Nephron (organoid): Measurements from ENCODE around the gene FUZ.

ENCODE experiments used
- H3K27ac Mint-ChIP-seq, 3 experiments: 2 replicates each; pipeline ENCODE4 v1.8.0; 2020; ENCODE audit warnings: mixed read lengths in 3 of 3, mild to moderate bottlenecking in 2 of 3, moderate library complexity in 1 of 3
- H3K27me3 Mint-ChIP-seq: 2 replicates; pipeline ENCODE4 v1.8.0; 2021; ENCODE audit warnings: low read depth, mild to moderate bottlenecking, moderate library complexity, mixed read lengths
- H3K36me3 Mint-ChIP-seq: 2 replicates; pipeline ENCODE4 v1.8.0; 2020; ENCODE audit warnings: low read depth, mixed read lengths
- H3K4me1 Mint-ChIP-seq: 2 replicates; pipeline ENCODE4 v1.8.0; 2020; ENCODE audit warnings: mixed read lengths
- H3K4me3 Mint-ChIP-seq, 3 experiments: 2 replicates each; pipeline ENCODE4 v1.8.0; 2020; ENCODE audit warnings: mild to moderate bottlenecking in 3 of 3, mixed read lengths in 3 of 3, moderate library complexity in 2 of 3
- H3K9me3 Mint-ChIP-seq: 2 replicates; pipeline ENCODE4 v1.8.0; 2020; ENCODE audit warnings: mixed read lengths
- TF ChIP-seq, protein P1 (sequence below), 3 experiments: fragments of 200-600 bp; sonication (generic); IDR thresholded peaks; one replicate each; pipeline ENCODE4 v1.5.0; 2021; ENCODE audit warnings: antibody characterized with exemption in 3 of 3; ENCODE audit not compliant: unreplicated experiment in 3 of 3

FUZ gene

DNA sequence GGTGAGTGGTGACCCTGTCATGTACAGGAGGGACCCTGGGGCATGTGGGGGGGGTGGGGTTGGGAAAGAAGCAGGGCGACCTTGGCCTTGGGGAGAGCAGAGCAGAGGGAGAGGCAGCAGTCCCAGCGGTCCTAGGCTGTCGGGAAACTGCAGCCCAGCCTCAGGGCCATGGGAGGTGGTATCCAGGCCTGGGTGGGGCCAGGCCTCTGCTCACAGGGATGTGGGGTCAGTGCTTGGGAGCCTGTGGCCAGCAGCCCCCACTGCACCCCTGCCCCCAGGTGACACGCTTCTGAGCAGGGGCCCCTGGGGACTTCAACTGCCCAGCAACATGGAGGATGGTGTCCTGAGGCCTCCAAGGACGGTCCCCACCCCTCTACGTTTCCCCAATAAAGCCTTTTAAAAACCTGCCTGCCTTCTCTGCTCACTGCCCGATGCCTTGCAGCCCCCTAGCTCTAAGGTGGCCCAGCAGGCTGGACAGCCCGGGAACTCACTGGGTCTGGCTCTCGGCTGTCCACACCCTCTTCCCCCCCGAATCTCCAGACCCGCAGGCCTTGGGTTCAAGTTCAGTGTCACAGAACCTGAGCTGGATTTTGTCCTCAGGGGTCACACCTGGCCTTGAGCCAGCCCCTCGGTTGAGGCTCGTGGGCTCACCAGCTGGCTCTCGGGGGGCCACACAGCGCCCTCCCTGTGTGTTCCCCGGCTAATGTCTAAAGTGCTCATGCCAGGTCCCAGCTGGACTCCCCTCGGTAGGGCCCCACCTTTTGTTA, 47.4 kb upstream of the FUZ start:
- Mint-ChIP-seq H3K27ac (peak overlapping the region in 1 of 3 experiments; percentile 67), H3K9me3 (no peaks in the 10 kb centered on the region), H3K27me3 (no peaks in the 10 kb centered on the region), H3K4me3 (no peak overlapping the region), H3K4me1 (peaks cover 11% of the 10 kb centered on the region), H3K36me3 (peaks cover 31% of the 10 kb centered on the region)
- TF ChIP-seq, protein P1, sequence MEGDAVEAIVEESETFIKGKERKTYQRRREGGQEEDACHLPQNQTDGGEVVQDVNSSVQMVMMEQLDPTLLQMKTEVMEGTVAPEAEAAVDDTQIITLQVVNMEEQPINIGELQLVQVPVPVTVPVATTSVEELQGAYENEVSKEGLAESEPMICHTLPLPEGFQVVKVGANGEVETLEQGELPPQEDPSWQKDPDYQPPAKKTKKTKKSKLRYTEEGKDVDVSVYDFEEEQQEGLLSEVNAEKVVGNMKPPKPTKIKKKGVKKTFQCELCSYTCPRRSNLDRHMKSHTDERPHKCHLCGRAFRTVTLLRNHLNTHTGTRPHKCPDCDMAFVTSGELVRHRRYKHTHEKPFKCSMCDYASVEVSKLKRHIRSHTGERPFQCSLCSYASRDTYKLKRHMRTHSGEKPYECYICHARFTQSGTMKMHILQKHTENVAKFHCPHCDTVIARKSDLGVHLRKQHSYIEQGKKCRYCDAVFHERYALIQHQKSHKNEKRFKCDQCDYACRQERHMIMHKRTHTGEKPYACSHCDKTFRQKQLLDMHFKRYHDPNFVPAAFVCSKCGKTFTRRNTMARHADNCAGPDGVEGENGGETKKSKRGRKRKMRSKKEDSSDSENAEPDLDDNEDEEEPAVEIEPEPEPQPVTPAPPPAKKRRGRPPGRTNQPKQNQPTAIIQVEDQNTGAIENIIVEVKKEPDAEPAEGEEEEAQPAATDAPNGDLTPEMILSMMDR (IDR thresholded peaks at IDR 0.05; ENCODE audit: unreplicated experiment in 3 of 3) = no peak

DNA sequence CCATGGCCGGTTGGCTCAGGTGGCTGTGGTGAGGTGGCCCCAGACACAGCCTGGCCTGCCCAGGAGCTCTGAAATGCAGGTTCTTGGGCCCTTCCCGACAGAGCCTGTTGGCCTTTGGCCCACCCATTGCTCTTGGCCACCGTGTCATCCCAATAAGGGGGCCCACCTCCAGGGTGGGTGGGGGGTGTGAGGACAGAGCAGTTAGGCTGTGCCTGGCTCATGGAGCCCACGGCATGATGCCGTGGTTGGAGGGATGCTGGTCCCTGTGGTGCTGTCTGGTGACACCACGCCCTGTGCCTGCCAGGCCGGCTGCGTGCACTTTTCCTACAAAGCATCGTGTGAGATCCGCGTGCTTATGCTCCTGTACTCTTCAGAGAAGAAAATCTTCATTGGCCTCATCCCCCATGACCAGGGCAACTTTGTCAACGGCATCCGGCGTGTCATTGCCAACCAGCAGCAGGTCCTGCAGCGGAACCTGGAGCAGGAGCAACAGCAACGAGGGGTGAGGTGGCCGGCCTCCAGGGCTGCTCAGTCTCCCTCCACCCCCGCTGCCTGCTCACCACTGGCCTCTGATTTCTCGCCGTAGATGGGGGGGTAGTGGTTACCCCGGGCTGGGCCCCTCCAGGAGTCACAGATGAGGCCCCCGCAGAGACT, 46.7 kb upstream of the FUZ start:
- no peaks in the 10 kb centered on the region for H3K9me3 Mint-ChIP-seq
- no peak overlapping the region for H3K4me3 Mint-ChIP-seq
- peaks cover 30% of the 10 kb centered on the region for H3K36me3 Mint-ChIP-seq
- TF ChIP-seq, protein P1 (IDR thresholded peaks at IDR 0.05; ENCODE audit: unreplicated experiment in 3 of 3) = no peak
- H3K4me1 Mint-ChIP-seq = peaks cover 5% of the 10 kb centered on the region
- peak overlapping the region in 1 of 3 experiments; percentile 44 for H3K27ac Mint-ChIP-seq
- no peaks in the 10 kb centered on the region for H3K27me3 Mint-ChIP-seq

DNA sequence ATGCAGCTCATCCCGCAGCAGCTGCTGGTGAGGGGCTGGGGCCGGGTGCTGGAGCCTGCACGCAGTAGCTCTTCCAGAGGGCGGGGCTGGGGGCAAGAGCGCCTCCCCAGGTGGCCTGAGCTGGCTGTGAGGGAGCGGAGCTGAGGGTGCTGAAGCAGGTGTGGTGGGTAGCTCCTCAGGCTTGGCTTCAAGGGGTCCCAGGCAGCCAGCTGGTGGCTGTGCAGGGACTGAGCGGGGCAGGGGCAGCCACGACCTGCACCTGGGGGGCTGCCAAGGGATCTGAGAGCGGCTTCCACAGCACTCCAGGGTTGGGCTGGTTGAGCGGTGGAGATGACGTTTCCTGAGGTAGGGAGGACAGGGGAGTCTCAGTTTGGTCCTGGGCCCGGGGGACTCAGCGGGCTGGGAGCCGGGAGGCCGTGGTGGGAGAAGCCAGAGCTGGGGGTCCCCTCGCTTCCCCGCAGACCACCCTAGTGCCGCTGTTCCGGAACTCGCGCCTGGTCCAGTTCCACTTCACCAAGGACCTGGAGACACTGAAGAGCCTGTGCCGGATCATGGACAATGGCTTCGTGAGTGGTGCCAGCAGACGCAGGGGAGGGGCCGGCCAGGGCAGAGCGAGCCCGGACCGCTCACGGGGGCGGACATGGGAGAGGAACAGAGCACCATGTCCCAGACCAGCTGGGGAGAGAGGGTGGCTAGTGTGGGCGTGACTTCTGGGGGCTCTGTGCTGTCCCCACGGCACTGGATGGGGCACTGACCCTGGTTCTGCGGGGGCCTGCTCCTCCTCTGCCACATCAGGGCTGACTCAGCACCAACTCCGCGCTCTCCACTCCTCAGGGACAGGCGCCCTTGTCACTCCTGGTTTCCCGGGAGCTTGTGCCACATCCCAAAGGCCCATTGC, 45.2 kb upstream of the FUZ start:
- peak overlapping the region in 1 of 3 experiments; percentile 22 for H3K27ac Mint-ChIP-seq
- H3K27me3 Mint-ChIP-seq = no peaks in the 10 kb centered on the region
- H3K36me3 Mint-ChIP-seq = peaks cover 21% of the 10 kb centered on the region
- no peaks in the 10 kb centered on the region for H3K9me3 Mint-ChIP-seq
- H3K4me1 Mint-ChIP-seq = peaks cover 10% of the 10 kb centered on the region
- TF ChIP-seq, protein P1 (IDR thresholded peaks at IDR 0.05; ENCODE audit: unreplicated experiment in 3 of 3) = no peak
- no peak overlapping the region for H3K4me3 Mint-ChIP-seq

DNA sequence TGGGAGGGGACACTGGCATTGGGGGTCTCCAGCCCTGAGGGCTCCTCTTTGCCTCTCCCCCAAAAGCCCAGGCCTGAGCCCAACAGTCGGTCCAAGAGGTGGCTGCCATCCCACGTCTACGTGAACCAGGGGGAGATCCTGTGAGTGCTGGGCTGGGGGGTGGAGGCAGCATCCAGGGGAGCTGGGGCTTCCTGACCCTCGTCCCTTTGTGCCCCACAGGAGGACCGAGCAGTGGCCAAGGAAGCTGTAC, 44.7 kb upstream of the FUZ start:
- no peaks in the 10 kb centered on the region for H3K27me3 Mint-ChIP-seq
- TF ChIP-seq, protein P1 (IDR thresholded peaks at IDR 0.05; ENCODE audit: unreplicated experiment in 3 of 3) = no peak
- no peak overlapping the region for H3K4me3 Mint-ChIP-seq
- H3K9me3 Mint-ChIP-seq = no peaks in the 10 kb centered on the region
- H3K36me3 Mint-ChIP-seq = peaks cover 20% of the 10 kb centered on the region
- H3K27ac Mint-ChIP-seq = no peak overlapping the region
- peaks cover 12% of the 10 kb centered on the region for H3K4me1 Mint-ChIP-seq

- no peak overlapping the region for H3K27ac Mint-ChIP-seq
- peaks cover 17% of the 10 kb centered on the region for H3K4me1 Mint-ChIP-seq
- no peak overlapping the region for H3K4me3 Mint-ChIP-seq
- peaks cover 24% of the 10 kb centered on the region for H3K36me3 Mint-ChIP-seq
- H3K27me3 Mint-ChIP-seq = no peaks in the 10 kb centered on the region
- TF ChIP-seq, protein P1 (IDR thresholded peaks at IDR 0.05; ENCODE audit: unreplicated experiment in 3 of 3) = no peak
- no peaks in the 10 kb centered on the region for H3K9me3 Mint-ChIP-seq
Observed at GRCh38 chr19:49857061-49857837, 44.2 kb upstream of the FUZ start.
